Stimulated activated CD4-positive, alpha-beta T cell treated with anti-CD3 and anti-CD28 coated beads, Interleukin-15, amount 100 ng/mL, for 48 hours (primary cell): ENCODE measurements around the gene PGAM2.
A peak's percentile ranks its signal among the peaks of the same experiment; 100 is the strongest.

Experiments
- DNase-seq, 2 donors: peaks; one replicate each; pipeline ENCODE4 v3.0.0-alpha.2; 2020; ENCODE audit warnings: low read depth in 2 of 2

Gene PGAM2

DNA sequence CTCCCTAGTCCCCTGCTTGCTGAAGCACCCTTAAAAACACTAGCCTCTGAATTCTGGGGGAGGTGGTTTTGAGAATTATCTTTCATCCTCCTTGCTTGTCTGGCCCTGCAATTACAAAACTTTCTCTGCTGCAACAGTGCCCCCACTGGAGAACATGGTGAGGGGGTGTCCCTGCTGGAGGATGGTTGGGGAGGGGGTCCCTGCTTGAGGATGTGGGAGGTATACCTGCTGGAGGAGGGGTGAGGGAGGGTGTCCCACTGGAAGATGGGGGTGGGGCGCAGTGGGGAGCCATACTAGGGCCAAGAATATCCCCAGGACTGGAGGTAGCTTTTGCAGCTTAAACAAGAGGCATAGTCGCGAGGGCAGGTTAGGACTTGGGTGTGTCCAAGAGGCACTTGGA, 20.2 kb upstream of the PGAM2 start:
- DNase-seq: no peak

- DNase-seq: no peak
These were observed 19.3 kb upstream of the PGAM2 start for GRCh38 chr7:44084701-44085100.

GRCh38 chr7:44083796-44084195, 18.4 kb upstream of the PGAM2 start:
- DNase-seq: no peak

- peak; percentile 97 to 98 for DNase-seq
These were observed 17.3 kb upstream of the PGAM2 start for GRCh38 chr7:44082541-44083207.

DNA sequence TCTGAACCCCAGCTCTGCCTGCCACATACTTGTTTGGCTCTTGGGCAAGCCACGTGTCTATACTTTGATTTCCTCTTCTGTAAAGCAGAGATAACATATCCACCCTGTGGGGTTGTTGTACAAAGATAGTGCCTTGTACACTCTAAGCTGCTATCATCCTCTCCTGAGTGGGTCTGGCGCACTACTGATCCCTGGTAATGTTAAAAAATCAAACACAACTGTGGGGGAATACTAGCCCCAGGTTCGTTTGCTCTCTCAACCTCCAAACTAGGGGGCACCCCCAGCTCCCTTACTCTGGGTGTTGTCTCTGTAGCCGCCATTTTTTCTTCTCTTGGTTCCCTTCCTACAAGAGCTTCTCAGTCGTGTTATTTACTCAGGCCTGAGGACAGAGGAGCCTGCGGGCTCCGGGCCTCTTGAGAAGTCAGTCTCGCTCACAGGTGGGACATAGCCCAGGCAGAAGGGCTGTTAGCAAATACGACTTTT, 15.9 kb upstream of the PGAM2 start:
- DNase-seq: no peak

GRCh38 chr7:44080686-44081265, 15.4 kb upstream of the PGAM2 start:
- DNase-seq: no peak

GRCh38 chr7:44080118-44080517, 14.8 kb upstream of the PGAM2 start:
- DNase-seq: no peak

DNA sequence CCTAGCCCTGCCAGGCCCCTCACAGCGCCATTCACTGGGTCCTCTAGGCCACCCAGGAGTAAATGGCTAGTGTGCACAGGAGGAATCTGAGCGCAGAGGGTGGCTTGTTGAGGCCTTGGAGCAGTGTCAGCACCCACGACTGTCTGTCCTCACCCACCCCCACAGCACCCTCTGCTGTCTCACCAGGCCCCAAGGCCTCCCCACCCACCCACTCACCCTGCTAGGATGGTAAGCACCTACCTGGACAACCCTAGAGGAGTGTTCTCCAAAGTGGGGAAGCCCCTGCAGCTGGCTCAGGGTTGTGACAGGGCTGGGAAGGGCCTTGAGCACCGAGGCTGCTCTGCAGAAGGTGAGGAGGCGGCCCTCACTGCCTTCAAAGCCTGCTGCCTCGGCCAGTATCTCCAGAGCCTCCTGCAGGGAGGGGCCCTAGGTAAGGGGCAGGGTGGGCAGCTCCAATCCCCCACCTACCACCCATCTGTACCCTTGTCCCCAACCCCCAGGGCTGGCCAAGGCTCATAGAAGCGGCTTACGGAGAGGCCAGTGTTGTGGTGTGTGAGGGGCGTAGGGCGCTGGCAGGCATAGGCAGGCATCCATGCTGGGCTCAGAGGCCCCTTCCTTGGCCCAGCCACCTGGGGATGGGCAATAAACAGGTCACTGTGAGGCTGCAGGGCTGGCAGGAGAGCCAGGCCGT, 14.1 kb upstream of the PGAM2 start:
- DNase-seq: no peak

- DNase-seq: no peak
These were observed 13.2 kb upstream of the PGAM2 start for GRCh38 chr7:44078521-44078920.

- no peak for DNase-seq
These were observed 12.3 kb upstream of the PGAM2 start for GRCh38 chr7:44077681-44078091.

DNA sequence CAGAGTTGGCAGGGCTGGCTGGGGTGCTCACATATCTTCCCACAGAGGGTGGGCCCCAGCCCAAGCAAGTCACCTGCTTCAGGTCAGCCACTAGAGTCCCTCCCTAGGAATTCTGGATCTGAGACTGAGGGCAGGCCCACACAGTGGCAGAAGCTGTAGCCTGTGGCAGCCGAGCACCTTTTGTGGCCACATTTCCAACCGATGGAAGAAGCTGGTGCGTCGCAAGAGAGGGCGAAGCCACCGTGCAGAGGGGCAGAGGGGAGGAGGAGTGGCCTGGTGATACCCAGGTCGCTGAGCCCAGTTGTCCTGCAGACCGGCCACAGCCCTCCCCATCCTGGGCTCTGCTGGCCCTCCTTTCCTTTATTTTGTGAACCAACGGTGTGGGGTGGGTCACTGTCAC, 11.7 kb upstream of the PGAM2 start:
- DNase-seq: no peak

GRCh38 chr7:44076101-44076895, 10.9 kb upstream of the PGAM2 start:
- no peak for DNase-seq

DNA sequence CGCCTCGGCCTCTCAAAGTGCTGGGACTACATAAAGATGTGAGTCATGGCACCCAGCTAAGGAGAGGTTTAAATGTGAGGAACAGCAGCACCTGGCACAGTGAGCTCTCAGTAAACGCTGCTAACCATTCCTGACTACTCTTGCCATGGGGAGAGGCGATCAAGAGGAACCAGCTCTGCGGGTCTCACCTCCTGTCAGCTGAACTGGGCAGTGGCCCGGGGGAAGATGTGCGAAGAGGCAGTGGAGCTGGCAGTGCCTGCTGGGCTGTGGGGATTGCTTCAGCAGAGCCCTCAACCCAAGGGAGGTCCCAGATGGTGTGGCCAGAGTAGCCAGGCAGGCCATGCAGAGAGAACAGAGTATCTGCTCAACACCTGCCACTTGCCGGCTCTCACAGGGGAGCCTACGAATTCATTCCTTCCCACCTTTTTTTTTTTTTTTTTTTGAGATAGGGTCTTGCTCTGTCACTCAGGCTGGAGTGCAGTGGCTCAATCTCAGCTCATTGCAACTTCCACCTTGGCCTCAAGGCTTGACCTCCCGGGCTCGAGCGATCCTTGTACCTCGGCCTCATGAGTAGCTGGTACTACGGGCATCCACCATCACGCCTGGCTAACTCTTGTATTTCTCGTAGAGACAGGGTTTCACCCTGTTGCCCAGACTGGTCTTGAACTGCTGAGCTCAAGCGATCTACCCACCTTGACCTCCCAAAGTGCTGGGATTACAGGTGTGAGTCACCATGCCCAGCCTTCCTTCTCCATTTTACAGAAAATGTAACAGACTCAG, 10.1 kb upstream of the PGAM2 start:
- no peak for DNase-seq

DNA sequence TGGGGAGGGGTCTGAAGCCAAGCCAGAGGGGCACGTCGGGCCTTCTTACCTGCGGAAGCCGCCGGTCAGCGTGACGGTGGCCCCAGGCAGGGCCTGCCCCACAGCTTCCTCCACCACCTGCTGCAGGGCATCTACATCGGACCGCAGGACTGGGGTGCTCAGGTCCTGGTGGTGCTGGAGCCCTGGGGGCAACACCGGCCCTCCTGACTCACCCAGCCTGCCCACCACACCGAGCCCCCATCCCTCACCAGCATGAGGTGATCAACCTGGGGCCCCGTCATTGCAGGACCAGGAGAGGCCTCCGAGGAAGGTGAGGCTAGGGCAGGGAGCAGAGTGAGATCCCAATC, 9.0 kb upstream of the PGAM2 start:
- no peak for DNase-seq

GRCh38 chr7:44073664-44074348, 8.4 kb upstream of the PGAM2 start:
- DNase-seq: no peak

GRCh38 chr7:44072364-44073231, 7.2 kb upstream of the PGAM2 start:
- DNase-seq: no peak

DNA sequence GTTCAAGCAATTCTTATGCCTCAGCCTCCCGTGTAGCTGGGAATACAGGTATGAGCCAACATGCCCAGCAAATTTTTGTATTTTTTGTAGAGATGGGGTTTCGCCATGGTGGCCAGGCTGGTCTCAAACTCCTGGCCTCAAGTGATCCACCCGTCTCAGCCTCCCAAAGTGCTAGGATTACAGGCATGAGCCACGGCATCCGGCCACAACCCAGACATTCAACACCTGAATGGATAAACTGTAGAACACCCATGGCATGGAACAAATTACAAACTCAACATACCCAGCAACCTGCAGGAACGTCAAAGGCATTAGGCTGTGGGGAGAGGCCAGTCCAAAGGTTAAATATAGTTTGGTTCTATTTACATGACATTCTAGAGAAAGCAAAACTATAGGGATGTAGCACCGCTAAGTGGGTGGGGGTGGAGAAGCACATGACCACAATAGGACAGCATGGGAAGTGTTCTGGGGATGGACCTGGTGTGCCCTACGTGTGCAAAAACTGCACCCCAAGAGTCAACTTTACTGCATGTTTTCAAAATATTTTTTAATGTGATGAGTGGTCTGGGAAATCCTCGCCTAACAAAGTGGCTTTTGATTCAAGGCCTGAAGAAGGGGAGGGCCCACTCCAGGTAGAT, 6.5 kb upstream of the PGAM2 start:
- no peak for DNase-seq

GRCh38 chr7:44068054-44068453, 2.7 kb upstream of the PGAM2 start:
- DNase-seq: no peak
